ENCODE measurements around the gene BFSP1. TPM values are rescaled to one million over a fixed set of nuclear protein-coding genes. Genes with fewer than 3 reads are reported as not detected.

BFSP1 gene
- total RNA-seq, 1 experiment from 2014 or later: 3.9 TPM

- no TSS peak for BruUV-seq (replicated peaks)
- POLR2A ChIA-PET: no interaction called here
- no peak for TF ChIP-seq CTCF (IDR thresholded peaks at IDR 0.05; ENCODE audit: unreplicated experiment)
- Mint-ChIP-seq H3K4me1 (ENCODE audit: insufficient read depth, unreplicated experiment) (peaks cover 23% of the 10 kb centered on the region), H3K4me3 (ENCODE audit: unreplicated experiment) (no peak overlapping the region), H3K36me3 (ENCODE audit: insufficient read depth, unreplicated experiment) (no peaks in the 10 kb centered on the region), H3K27ac (ENCODE audit: low read depth, unreplicated experiment) (no peak overlapping the region), H3K9me3 (ENCODE audit: unreplicated experiment) (no peaks in the 10 kb centered on the region), H3K27me3 (ENCODE audit: insufficient read depth, unreplicated experiment) (no peaks in the 10 kb centered on the region)
- no peak for DNase-seq (ENCODE audit: unreplicated experiment)
- CTCF ChIA-PET: interaction anchor here (0.6 to 4.7 kb wide), 4 partner anchors 116 to 698 kb away, joined by 3 to 99 read pairs (median 41); no protein-coding TSS in a partner anchor
- intact Hi-C loops (cut with micrococcal nuclease): no loop called here
Measured at GRCh38 chr20:17502105-17502504, 29.1 kb downstream of the BFSP1 start.

- H3K4me3 Mint-ChIP-seq (ENCODE audit: unreplicated experiment): no peak overlapping the region
- no peak for DNase-seq (ENCODE audit: unreplicated experiment)
- H3K36me3 Mint-ChIP-seq (ENCODE audit: insufficient read depth, unreplicated experiment): no peaks in the 10 kb centered on the region
- no peak overlapping the region for H3K27ac Mint-ChIP-seq (ENCODE audit: low read depth, unreplicated experiment)
- intact Hi-C loops (cut with micrococcal nuclease): no loop called here
- H3K9me3 Mint-ChIP-seq (ENCODE audit: unreplicated experiment): no peaks in the 10 kb centered on the region
- H3K27me3 Mint-ChIP-seq (ENCODE audit: insufficient read depth, unreplicated experiment): no peaks in the 10 kb centered on the region
- TF ChIP-seq CTCF (IDR thresholded peaks at IDR 0.05; ENCODE audit: unreplicated experiment): no peak
- BruUV-seq (replicated peaks): no TSS peak
- POLR2A ChIA-PET: no interaction called here
- H3K4me1 Mint-ChIP-seq (ENCODE audit: insufficient read depth, unreplicated experiment): peaks cover 23% of the 10 kb centered on the region
- CTCF ChIA-PET: interaction anchor here (0.6 to 2.0 kb wide), 4 partner anchors 116 to 698 kb away, joined by 3 to 6 read pairs (median 4); no protein-coding TSS in a partner anchor
Measured at GRCh38 chr20:17501701-17502100, 29.5 kb downstream of the BFSP1 start.

- intact Hi-C loops (cut with micrococcal nuclease): no loop called here
- Mint-ChIP-seq H3K27me3 (ENCODE audit: insufficient read depth, unreplicated experiment) (no peaks in the 10 kb centered on the region), H3K9me3 (ENCODE audit: unreplicated experiment) (no peaks in the 10 kb centered on the region), H3K27ac (ENCODE audit: low read depth, unreplicated experiment) (no peak overlapping the region), H3K36me3 (ENCODE audit: insufficient read depth, unreplicated experiment) (no peaks in the 10 kb centered on the region), H3K4me3 (ENCODE audit: unreplicated experiment) (no peak overlapping the region), H3K4me1 (ENCODE audit: insufficient read depth, unreplicated experiment) (peaks cover 17% of the 10 kb centered on the region)
- CTCF ChIA-PET: interaction anchor here (0.5 to 2.0 kb wide), 5 partner anchors 69 to 980 kb away, joined by 3 to 6 read pairs (median 4); no protein-coding TSS in a partner anchor
- no peak for DNase-seq (ENCODE audit: unreplicated experiment)
- no peak for TF ChIP-seq CTCF (IDR thresholded peaks at IDR 0.05; ENCODE audit: unreplicated experiment)
- BruUV-seq (replicated peaks): no TSS peak
- POLR2A ChIA-PET: interaction anchor here (1.4 kb wide), 1 partner anchor 11 kb away, joined by 3 read pairs; no protein-coding TSS in a partner anchor
Measured at GRCh38 chr20:17500826-17501225, 30.4 kb downstream of the BFSP1 start.

- TF ChIP-seq CTCF (IDR thresholded peaks at IDR 0.05; ENCODE audit: unreplicated experiment): no peak
- H3K36me3 Mint-ChIP-seq (ENCODE audit: insufficient read depth, unreplicated experiment): no peaks in the 10 kb centered on the region
- no peak overlapping the region for H3K4me3 Mint-ChIP-seq (ENCODE audit: unreplicated experiment)
- ChIA-PET POLR2A (interaction anchor here (1.3 to 1.4 kb wide), 2 partner anchors 10 to 445 kb away, joined by 3 read pairs; no protein-coding TSS in a partner anchor), CTCF (interaction anchor here (0.5 to 2.0 kb wide), 4 partner anchors 68 to 1040 kb away, joined by 3 to 6 read pairs (median 4); no protein-coding TSS in a partner anchor)
- no peaks in the 10 kb centered on the region for H3K9me3 Mint-ChIP-seq (ENCODE audit: unreplicated experiment)
- no peak overlapping the region for H3K27ac Mint-ChIP-seq (ENCODE audit: low read depth, unreplicated experiment)
- BruUV-seq (replicated peaks): no TSS peak
- H3K4me1 Mint-ChIP-seq (ENCODE audit: insufficient read depth, unreplicated experiment): peaks cover 14% of the 10 kb centered on the region
- no peak for DNase-seq (ENCODE audit: unreplicated experiment)
- intact Hi-C loops (cut with micrococcal nuclease): no loop called here
- no peaks in the 10 kb centered on the region for H3K27me3 Mint-ChIP-seq (ENCODE audit: insufficient read depth, unreplicated experiment)
Measured at GRCh38 chr20:17500271-17500670, 30.9 kb downstream of the BFSP1 start.

Data from MCF 10A (cell line).